OCI-LY1 (cell line): ENCODE measurements around the gene BPIFA3.

Experiments used
- EZH2 ChIP-seq: fragments of 200-600 bp; sonication (generic), shearing (Covaris generic); IDR thresholded peaks from 2 replicates; pipeline ENCODE4 v1.8.0; 2017; ENCODE audit warnings: borderline replicate concordance, mixed run types, mild to moderate bottlenecking, antibody characterized with exemption, low read length, moderate library complexity, mixed read lengths
- TF ChIP-seq, protein P1 (sequence below): fragments of 200-600 bp; sonication (generic), shearing (Covaris generic); IDR thresholded peaks from 2 replicates; pipeline ENCODE4 v1.5.1; 2017; ENCODE audit warnings: mild to moderate bottlenecking, antibody characterized with exemption, low read length, moderate library complexity, mixed read lengths

DNA sequence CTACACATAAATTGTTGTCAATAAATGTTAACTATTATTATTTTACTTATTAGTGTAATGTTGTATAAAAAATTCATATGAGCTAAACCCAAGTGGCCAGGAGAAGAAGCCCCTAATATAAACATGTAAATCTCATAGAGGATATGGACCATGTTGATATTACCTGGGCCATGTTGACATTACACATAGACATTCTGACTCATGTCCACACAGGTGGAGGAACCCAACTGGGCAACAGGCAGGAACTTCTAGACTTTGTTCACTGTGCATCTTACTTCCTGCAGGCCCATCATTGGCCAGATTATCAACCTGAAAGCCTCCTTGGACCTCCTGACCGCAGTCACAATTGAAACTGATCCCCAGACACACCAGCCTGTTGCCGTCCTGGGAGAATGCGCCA, 42.0 kb upstream of the BPIFA3 start:
- TF ChIP-seq, protein P1, sequence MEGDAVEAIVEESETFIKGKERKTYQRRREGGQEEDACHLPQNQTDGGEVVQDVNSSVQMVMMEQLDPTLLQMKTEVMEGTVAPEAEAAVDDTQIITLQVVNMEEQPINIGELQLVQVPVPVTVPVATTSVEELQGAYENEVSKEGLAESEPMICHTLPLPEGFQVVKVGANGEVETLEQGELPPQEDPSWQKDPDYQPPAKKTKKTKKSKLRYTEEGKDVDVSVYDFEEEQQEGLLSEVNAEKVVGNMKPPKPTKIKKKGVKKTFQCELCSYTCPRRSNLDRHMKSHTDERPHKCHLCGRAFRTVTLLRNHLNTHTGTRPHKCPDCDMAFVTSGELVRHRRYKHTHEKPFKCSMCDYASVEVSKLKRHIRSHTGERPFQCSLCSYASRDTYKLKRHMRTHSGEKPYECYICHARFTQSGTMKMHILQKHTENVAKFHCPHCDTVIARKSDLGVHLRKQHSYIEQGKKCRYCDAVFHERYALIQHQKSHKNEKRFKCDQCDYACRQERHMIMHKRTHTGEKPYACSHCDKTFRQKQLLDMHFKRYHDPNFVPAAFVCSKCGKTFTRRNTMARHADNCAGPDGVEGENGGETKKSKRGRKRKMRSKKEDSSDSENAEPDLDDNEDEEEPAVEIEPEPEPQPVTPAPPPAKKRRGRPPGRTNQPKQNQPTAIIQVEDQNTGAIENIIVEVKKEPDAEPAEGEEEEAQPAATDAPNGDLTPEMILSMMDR, result no peak
- TF ChIP-seq EZH2, result no peak
